GM18520 (cell line): Measurements from ENCODE around the gene ZBTB21.
"Not testable (repeated sequence)": the region's sequence is repeated elsewhere in the genome, so short reads cannot be mapped to it uniquely, and the experiment has no call there.

Source experiments
- ATAC-seq: cut with Tn5 transposase; IDR thresholded peaks from one replicate; pipeline ENCODE4 v1.9.1; 2021; ENCODE audit not compliant: unreplicated experiment

The ZBTB21 gene

GRCh38 chr21:41971891-41972290 lies 38.3 kb downstream of the ZBTB21 start:
- ATAC-seq, result no peak

- no peak for ATAC-seq
Observed at GRCh38 chr21:41970751-41971653, 39.2 kb downstream of the ZBTB21 start.

DNA sequence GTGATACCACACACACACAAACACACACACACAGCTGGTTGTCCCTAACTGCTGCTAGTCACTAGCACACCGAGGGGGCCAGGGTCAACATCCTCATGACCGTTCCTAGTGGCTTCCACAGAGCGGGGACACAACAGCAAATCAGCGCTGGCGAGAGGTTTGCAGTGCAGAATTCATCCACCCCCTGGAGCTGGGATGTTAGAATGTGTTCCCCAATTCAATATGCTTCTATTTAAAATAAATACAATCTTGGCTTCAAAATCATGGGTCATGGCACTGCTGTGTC lies 40.1 kb downstream of the ZBTB21 start:
- no peak for ATAC-seq

DNA sequence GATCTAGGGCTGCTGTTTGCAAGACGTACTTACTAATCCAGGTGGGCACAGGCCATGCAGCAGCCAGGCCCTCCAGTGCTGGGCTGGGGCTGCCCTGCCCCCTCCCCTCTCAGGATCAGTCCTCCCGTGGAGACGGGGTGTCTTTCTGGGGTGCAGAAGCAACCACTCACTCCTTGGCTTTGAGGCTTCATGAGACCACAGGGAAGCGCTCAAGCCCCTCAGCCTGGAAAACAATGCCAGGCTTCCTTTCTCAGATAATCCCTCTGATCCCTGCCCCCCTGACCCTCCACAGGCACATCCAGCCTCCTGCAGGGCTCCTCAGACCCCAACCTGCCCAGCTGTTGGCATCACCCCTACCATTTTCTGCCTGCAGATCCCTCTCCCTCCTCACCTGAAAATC lies 42.5 kb downstream of the ZBTB21 start:
- no peak for ATAC-seq

DNA sequence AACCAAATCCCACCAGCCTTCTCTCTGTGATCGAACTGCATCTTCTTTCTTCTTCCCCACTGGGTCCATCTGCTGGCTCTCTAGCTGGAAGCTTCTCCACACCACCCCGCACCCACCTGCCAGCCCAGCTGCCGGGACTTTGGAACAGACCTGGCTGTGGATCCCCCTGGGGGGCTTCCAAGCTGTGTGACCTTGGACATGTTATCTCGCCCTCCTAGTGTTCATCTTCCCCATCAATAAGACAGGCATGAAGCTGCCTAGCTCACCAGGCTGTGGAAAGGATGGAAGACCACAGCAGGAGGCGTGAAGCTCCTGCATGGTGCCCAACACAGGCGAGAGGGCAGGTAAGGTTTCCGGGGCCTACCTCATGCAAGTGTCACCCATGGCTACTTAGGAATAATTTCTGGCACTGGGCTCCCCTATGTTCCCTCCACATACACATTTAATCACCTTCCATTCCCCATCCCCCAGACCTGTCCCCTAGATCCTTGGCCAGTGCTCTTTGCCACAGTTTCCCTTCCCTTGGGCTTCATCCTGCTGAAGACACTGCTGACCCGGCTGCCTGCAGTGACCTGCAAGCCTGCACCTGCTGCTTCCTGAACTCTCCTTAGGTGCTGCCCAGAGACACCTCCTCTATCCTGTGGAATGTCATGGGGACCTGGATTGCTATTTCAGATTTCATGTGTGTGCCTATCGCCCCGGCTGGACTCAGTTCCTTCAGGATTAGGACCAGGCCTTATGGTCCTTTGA lies 43.1 kb downstream of the ZBTB21 start:
- no peak for ATAC-seq

DNA sequence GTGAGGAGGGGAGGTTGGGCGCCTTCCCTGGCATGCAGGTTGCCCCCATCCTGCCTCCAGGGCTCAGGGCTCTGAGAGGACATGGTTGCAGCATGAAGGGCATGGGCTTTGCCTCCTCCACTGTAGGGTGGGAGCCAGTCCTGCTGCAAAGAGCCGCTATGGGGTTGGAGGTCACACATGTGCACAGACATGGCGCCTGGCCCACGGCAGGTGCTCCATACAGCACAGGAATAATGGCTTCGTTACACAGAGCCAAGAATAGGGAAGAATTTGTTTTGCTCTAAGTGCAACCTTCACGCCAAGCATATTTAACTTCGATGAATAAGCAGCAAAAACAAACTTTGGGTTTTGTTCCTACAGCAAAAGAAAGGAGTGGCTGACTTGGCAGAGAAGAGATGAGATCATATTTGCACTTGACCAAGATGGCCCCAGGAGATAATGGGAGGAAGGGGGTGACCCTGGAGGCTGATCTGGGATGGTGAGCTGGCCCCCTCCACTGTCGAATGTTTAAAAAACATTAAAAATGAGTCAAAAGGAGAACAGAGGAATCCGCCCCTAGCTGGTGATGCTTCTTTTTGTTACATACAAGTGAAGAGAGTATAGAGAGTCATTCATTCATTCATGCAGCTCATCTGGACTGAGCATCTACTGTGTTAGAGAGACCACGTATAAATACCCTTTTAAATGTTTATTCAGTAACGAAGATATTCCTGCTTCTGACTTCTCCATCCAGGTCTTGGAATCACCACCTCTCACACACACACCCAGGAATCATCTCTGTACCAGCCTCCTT lies 43.9 kb downstream of the ZBTB21 start:
- no peak for ATAC-seq

DNA sequence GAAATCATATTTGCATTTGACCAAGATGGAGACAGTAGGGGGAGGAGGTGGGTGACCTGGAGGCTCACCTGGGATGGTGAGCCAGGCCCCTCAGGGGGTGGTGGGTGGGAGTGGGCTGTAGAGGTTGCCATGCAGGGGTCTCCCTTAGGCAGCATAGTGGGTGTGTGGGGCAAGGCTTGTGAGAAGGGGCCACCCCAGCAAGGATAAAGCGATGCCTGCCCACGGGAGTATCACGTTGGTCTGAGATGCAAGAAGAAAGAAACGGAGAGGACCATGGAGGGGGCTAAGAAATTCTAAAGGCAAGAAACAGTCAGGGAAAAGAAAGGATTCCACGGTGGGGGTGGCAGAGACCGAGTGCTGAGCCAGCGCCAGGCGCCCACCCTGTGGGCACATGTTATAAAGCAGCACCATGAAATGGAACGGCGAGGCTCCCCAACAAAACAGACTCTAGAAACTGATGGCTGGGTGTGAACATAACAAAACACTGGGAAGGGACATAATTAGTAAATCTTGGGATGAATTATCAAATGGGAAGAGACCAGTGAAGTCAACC lies 44.6 kb downstream of the ZBTB21 start:
- ATAC-seq, result no peak

GRCh38 chr21:41965045-41965444 lies 45.1 kb downstream of the ZBTB21 start:
- ATAC-seq, result no peak

- ATAC-seq, result no peak
Observed at GRCh38 chr21:41964171-41964570, 46.0 kb downstream of the ZBTB21 start.

DNA sequence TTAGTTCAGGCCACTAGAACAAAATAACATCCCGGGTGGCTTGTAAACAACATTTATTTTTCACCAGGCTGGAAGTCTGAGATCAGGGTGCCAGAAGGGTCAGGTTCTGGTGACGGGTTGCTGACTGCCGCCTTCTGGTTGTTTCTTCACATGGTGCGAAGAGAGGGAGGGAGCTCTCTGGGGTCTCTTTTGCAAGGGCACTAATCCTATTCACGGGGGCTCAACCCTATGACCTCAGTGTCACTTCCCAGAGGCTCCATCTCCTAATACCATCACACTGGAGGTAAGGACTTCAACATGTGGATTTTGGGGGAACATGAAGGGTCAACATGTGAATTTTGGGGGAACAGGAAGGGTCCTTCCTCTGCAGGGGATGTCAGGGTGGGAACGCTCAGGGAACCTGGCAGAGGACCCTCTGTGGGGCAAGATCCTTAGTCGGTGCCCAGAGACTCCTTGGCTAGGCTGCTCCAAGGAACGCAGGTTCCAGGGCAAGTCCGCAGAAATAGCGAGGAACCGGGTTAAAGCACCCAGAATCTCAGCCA lies 47.7 kb downstream of the ZBTB21 start:
- ATAC-seq, result no peak

DNA sequence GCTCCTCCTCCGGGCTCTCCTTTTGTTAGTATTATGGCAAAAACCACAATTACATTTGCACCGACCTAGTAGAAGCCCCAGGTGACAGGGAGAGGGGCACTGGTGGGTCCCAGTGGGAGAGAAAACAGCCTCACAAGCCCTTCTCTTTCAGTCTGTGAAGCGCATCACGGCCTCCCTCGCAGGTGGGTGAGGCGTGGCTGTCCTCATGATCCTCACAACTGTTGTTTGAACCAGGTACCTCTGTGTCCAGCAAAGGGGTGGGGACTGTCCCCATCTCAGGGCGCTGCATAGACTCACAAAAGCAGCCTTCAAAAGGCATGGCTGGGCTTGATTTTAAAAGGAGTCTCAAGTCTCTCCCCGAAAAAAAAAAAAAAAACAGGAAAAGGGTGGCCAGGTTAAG lies 48.4 kb downstream of the ZBTB21 start:
- no peak for ATAC-seq

GRCh38 chr21:41961282-41961701 lies 48.9 kb downstream of the ZBTB21 start:
- no peak for ATAC-seq

GRCh38 chr21:41960386-41960785 lies 49.8 kb downstream of the ZBTB21 start:
- ATAC-seq, result no peak

GRCh38 chr21:41959697-41960096 lies 50.5 kb downstream of the ZBTB21 start:
- ATAC-seq, result not testable (repeated sequence)

DNA sequence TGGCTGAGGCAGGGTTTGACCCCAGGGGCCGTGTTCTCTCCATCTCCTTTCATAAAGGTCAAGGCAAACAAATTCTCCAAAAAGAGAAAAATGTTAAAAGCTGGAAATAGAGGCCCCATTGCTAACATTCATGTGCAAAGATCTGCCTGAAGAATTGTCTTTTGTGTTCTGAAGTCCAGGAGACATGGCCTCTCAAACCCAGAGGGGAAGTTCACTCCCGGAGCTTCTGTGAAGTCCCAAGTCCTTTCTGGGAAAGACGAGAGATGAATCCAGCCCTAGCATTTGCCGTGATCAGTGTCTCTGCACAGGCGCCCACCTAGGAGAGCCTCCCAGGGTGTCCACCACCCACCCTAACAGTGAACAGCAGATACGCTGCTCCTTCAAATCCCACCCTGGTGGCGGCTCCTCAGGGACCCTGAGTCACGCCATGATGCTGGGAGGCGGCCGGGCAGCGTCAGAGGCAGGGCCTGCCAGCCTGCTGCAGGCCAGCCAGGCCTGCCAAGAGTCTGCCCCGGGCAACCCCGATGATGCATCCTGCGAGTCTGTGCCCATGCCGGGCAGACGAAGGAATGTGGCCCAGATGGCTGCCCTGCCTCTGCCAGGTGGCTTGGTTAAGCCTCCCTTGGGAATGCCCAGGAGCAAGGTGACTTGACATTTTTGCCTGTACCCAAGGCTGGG lies 51.1 kb downstream of the ZBTB21 start:
- ATAC-seq, result no peak

- ATAC-seq, result no peak
Observed at GRCh38 chr21:41957991-41958766, 52.0 kb downstream of the ZBTB21 start.

DNA sequence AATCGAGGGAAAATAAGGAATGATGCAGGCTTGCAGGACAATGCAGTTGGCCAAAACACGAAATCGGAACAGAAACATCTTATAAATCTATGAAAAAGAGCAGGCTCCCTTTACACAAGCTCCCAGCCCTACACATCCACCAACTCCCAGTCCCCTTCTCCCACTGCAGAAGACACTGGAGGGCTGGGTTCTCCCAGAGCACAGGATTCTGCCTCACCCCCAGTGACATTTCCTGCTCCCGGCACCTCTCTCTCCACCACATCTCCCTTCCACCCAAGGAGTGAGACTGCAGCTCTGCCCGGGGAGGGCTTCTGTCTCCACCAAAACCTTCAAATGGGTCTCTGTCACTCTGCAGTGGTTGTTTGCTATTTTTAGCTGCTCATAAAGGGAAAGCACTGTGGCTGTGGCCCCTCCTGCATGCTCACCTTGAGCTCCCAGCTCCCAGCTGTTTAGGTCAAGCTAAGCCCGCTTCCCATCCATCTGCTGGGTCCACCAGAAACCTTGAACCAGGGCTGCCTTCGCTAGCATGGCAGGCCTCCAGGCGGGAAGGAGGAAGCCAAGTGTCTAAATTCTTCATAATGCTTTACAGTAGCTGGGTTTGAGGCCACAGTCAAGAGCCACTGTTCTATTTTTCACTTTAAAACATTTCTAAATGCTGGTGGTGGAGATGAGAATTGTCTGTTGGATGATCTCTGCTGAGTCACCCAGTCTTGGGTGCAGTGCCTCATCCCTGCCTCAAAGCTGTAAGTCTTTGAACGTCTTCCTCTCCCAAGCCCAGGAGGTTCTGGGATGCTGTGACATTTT lies 53.0 kb downstream of the ZBTB21 start:
- ATAC-seq, result no peak

GRCh38 chr21:41955516-41955915 lies 54.6 kb downstream of the ZBTB21 start:
- no peak for ATAC-seq
